GM23338 (cell line): Measurements from ENCODE around the gene ZNF697. TPM values are rescaled to one million over a fixed set of nuclear protein-coding genes. Genes with fewer than 3 reads are reported as not detected.
"Not testable (repeated sequence)": the region's sequence is repeated elsewhere in the genome, so short reads cannot be mapped to it uniquely, and the experiment has no call there.

ENCODE experiments used
- ATAC-seq: fragments of 200-7000 bp; cut with Tn5 transposase; 3 replicates; pipeline ENCODE4 v1.9.1; 2020
- DNase-seq: peaks from one replicate; pipeline ENCODE4 v3.0.0-alpha.2; 2015; ENCODE audit warnings: low spot score
- H2AFZ ChIP-seq: fragments of 200-600 bp; sonication (generic); 2 replicates; pipeline ENCODE4 v1.8.0; 2016; ENCODE audit warnings: antibody characterized with exemption, mild to moderate bottlenecking, moderate library complexity
- H3F3A ChIP-seq: fragments of 200-600 bp; sonication (generic); replicated peaks from 2 replicates; pipeline ENCODE4 v1.8.0; 2017; ENCODE audit warnings: antibody characterized with exemption, mixed run types, low read depth
- H3K27ac ChIP-seq: fragments of 200-600 bp; sonication (generic); 2 replicates; pipeline ENCODE4 v1.6.1; 2016; ENCODE audit warnings: low read depth
- H3K27me3 ChIP-seq: fragments of 200-600 bp; sonication (generic); 2 replicates; pipeline ENCODE4 v1.8.0; 2016; ENCODE audit warnings: mild to moderate bottlenecking, mixed run types, moderate library complexity; ENCODE audit not compliant: insufficient read depth
- H3K36me3 ChIP-seq: fragments of 200-600 bp; sonication (generic); 2 replicates; pipeline ENCODE4 v1.8.0; 2016; ENCODE audit warnings: mild to moderate bottlenecking; ENCODE audit not compliant: insufficient read depth
- H3K4me1 ChIP-seq: fragments of 200-600 bp; sonication (generic); 2 replicates; pipeline ENCODE4 v1.8.0; 2016; ENCODE audit warnings: mild to moderate bottlenecking, moderate library complexity; ENCODE audit not compliant: insufficient read depth
- H3K4me2 ChIP-seq: fragments of 200-600 bp; sonication (generic); 2 replicates; pipeline ENCODE4 v1.7.1; 2017; ENCODE audit warnings: mixed run types
- H3K4me3 ChIP-seq: fragments of 200-600 bp; sonication (generic); 2 replicates; pipeline ENCODE4 v1.6.1; 2016; ENCODE audit warnings: mixed run types
- H3K79me2 ChIP-seq: fragments of 200-600 bp; sonication (generic); replicated peaks from 2 replicates; pipeline ENCODE4 v1.8.0; 2017; ENCODE audit warnings: mild to moderate bottlenecking; ENCODE audit not compliant: insufficient read depth
- H3K9me2 ChIP-seq: fragments of 200-600 bp; sonication (generic); 2 replicates; pipeline ENCODE4 v1.8.0; 2017; ENCODE audit not compliant: insufficient read depth
- H4K20me1 ChIP-seq: fragments of 200-600 bp; sonication (generic); replicated peaks from 2 replicates; pipeline ENCODE4 v1.8.0; 2017; ENCODE audit warnings: mild to moderate bottlenecking; ENCODE audit not compliant: insufficient read depth
- H3K27ac Mint-ChIP-seq: 2 replicates; pipeline ENCODE4 v1.8.0; 2020; ENCODE audit warnings: inconsistent platforms, mild to moderate bottlenecking, moderate library complexity, mixed read lengths
- H3K27me3 Mint-ChIP-seq: 3 replicates; pipeline ENCODE4 v1.8.0; 2022; ENCODE audit warnings: low read depth, mild to moderate bottlenecking, moderate library complexity, mixed read lengths, inconsistent platforms; ENCODE audit not compliant: insufficient read depth, poor library complexity
- H3K36me3 Mint-ChIP-seq: 3 replicates; pipeline ENCODE4 v1.8.0; 2021; ENCODE audit warnings: low read depth, mild to moderate bottlenecking, inconsistent platforms, moderate library complexity, mixed read lengths
- H3K4me1 Mint-ChIP-seq: 3 replicates; pipeline ENCODE4 v1.8.0; 2020; ENCODE audit warnings: mild to moderate bottlenecking, inconsistent platforms, mixed read lengths
- H3K4me3 Mint-ChIP-seq: 3 replicates; pipeline ENCODE4 v1.8.0; 2021; ENCODE audit warnings: moderate library complexity, mild to moderate bottlenecking, inconsistent platforms, mixed read lengths
- H3K9me3 Mint-ChIP-seq: 3 replicates; pipeline ENCODE4 v1.8.0; 2020; ENCODE audit warnings: moderate library complexity, mild to moderate bottlenecking, inconsistent platforms, mixed read lengths
- EZH2 ChIP-seq: fragments of 200-600 bp; sonication (generic); IDR thresholded peaks from one replicate; pipeline ENCODE4 v1.8.0; 2017; ENCODE audit warnings: antibody characterized with exemption, mild to moderate bottlenecking, low read depth; ENCODE audit not compliant: unreplicated experiment
- JUNB ChIP-seq: IDR thresholded peaks from one replicate; pipeline ENCODE4 v1.6.1; 2016; ENCODE audit warnings: antibody characterized with exemption; ENCODE audit not compliant: unreplicated experiment
- POLR2AphosphoS5 ChIP-seq: IDR thresholded peaks from 2 replicates; pipeline ENCODE4 v1.6.1; 2016; ENCODE audit warnings: antibody characterized with exemption, low read depth
- STAT1 ChIP-seq: IDR thresholded peaks from one replicate; pipeline ENCODE4 v1.6.1; 2016; ENCODE audit warnings: antibody characterized with exemption; ENCODE audit not compliant: unreplicated experiment
- ZNF331 ChIP-seq: fragments of 250-450 bp; sonication (Bioruptor Pico); IDR thresholded peaks from 2 replicates; pipeline ENCODE4 v1.5.0; 2020; ENCODE audit warnings: low read depth, mild to moderate bottlenecking, moderate library complexity
- polyA plus RNA-seq: library from polyadenylated mRNA; unstranded; fragments of >200 nt; fragmentation: Nextera tagmentation; extraction: Ambion mirVana; gene quantifications from 2 replicates; pipeline ENCODE4 v1.2.1, GENCODE V29; 2016
- total RNA-seq: library from RNA; depleted of rRNA; stranded (reverse); fragments of >200 nt; shearing (Covaris generic); gene quantifications from 2 replicates; pipeline ENCODE4 v1.2.3, GENCODE V29; 2014
- TF ChIP-seq, protein P1 (sequence below), 2 experiments: fragments of 200-600 bp in 1 of 2; sonication (generic) in 1 of 2; conservative IDR thresholded peaks; 2 replicates each; pipeline versions ENCODE4 v1.5.1 to v1.6.1; 2016 to 2017; ENCODE audit warnings: antibody characterized with exemption in 2 of 2, low read depth in 2 of 2, mild to moderate bottlenecking in 2 of 2, moderate library complexity in 1 of 2
- TF ChIP-seq, protein P2 (sequence below): IDR thresholded peaks from 2 replicates; pipeline ENCODE4 v1.6.1; 2016; ENCODE audit warnings: antibody characterized with exemption
- TF ChIP-seq, protein P3 (sequence below): fragments of 250-450 bp; sonication (Bioruptor Pico); IDR thresholded peaks from 2 replicates; pipeline ENCODE4 v1.5.0; 2020; ENCODE audit warnings: mild to moderate bottlenecking, moderate library complexity

Gene ZNF697
- total and polyA plus RNA-seq, 2 experiments from 2014 or later: 5.4 to 32.0 TPM

DNA sequence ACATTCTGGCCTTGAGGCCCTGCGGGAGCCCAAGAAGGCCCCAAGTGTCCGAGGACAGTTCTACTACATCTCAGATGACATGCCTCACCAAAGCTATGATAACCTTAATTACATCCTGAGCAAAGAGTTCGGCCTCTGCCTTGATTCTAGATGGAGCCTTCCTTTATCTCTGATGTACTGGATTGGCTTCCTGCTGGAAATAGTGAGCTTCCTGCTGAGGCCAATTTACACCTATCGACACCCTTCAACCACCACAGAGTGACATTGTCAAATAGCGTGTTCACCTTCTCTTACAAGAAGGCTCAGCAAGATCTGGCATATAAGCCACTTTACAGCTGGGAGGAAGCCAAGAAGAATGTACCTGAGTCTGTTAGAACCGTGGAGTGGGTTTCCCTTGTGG, 39.2 kb downstream of the ZNF697 start:
- DNase-seq, H3K27me3 ChIP-seq, H4K20me1 ChIP-seq, H3F3A ChIP-seq, H3K27ac ChIP-seq, H3K9me2 ChIP-seq, ATAC-seq, H3K4me3 ChIP-seq, H3K4me3 Mint-ChIP-seq, H3K4me2 ChIP-seq, H3K27me3 Mint-ChIP-seq, H2AFZ ChIP-seq, H3K27ac Mint-ChIP-seq, H3K9me3 Mint-ChIP-seq, H3K79me2 ChIP-seq, H3K36me3 ChIP-seq, H3K4me1 ChIP-seq, H3K36me3 Mint-ChIP-seq: not testable (repeated sequence)
- H3K4me1 Mint-ChIP-seq: peaks cover 11% of the 10 kb centered on the region

DNA sequence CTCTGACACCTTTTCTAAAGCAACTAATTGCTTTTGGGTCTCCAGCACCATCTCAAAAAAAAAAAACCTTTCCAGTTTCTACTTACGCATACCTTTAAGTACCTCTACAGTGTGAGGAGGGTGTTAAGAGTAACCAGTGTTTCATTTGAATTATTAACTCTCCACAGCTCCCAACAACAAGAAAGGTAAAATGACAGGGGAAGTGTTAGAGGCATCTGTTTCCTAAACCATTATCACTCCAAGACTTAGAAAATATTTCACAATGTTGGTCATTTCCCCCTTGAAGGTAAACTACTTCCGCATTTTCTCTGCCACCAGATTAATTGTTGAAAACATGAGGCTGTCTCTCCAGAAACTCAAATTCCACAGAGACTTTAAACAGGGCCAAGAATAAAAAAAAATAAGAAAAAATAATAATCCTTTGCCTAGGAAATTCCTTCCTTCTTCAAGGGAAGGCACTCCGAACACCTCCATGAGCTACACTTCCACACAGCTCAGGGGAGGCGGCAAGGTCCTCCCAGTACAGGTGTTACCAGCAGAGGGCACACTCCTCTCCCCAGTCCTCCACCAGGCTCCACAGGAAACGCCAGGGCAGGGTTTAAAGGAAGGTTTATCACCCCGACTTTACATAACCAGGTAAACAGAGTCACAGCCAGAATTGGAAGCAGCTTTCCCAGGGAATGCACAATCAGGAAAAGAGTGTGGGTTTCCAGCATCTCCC, 40.8 kb downstream of the ZNF697 start:
- not testable (repeated sequence) for H3K9me3 Mint-ChIP-seq, H3K27ac Mint-ChIP-seq, H3K27ac ChIP-seq, H3K4me2 ChIP-seq, DNase-seq, H3K36me3 ChIP-seq, H3K4me1 ChIP-seq, H4K20me1 ChIP-seq, H3K4me3 Mint-ChIP-seq, H3K9me2 ChIP-seq, H3K4me3 ChIP-seq, H3K36me3 Mint-ChIP-seq, H3K27me3 ChIP-seq, H3K79me2 ChIP-seq, H3F3A ChIP-seq, H2AFZ ChIP-seq, H3K27me3 Mint-ChIP-seq
- H3K4me1 Mint-ChIP-seq: peaks cover 11% of the 10 kb centered on the region
- ATAC-seq: peak; percentile 76
- TF ChIP-seq, protein P1, sequence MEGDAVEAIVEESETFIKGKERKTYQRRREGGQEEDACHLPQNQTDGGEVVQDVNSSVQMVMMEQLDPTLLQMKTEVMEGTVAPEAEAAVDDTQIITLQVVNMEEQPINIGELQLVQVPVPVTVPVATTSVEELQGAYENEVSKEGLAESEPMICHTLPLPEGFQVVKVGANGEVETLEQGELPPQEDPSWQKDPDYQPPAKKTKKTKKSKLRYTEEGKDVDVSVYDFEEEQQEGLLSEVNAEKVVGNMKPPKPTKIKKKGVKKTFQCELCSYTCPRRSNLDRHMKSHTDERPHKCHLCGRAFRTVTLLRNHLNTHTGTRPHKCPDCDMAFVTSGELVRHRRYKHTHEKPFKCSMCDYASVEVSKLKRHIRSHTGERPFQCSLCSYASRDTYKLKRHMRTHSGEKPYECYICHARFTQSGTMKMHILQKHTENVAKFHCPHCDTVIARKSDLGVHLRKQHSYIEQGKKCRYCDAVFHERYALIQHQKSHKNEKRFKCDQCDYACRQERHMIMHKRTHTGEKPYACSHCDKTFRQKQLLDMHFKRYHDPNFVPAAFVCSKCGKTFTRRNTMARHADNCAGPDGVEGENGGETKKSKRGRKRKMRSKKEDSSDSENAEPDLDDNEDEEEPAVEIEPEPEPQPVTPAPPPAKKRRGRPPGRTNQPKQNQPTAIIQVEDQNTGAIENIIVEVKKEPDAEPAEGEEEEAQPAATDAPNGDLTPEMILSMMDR (conservative IDR thresholded peaks at IDR 0.05; ENCODE audit: low read depth in 2 of 2): peak; percentile 33 to 64

DNA sequence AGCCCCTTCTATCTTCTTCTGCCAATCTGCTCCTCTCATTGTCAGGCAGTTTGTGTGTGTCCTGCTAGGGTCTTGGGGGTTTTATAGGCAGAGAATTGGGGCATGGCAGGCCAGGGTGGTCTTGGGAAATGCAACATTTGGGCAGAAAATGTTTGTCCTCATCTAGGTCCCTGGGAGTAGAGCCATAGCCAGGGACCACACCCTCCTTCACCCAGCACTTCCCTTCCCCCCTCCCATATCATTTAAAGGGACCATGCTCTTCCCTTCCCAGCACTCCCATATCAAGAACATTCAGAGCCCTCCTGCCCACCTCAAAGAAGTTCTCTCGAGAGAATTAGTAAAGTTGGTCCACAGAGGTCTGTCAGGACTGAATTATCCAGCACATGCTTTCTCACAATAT, 41.7 kb downstream of the ZNF697 start:
- H2AFZ ChIP-seq: no peak overlapping the region
- TF ChIP-seq POLR2AphosphoS5: no peak
- TF ChIP-seq EZH2: no peak
- no peak for TF ChIP-seq STAT1
- TF ChIP-seq, protein P2, sequence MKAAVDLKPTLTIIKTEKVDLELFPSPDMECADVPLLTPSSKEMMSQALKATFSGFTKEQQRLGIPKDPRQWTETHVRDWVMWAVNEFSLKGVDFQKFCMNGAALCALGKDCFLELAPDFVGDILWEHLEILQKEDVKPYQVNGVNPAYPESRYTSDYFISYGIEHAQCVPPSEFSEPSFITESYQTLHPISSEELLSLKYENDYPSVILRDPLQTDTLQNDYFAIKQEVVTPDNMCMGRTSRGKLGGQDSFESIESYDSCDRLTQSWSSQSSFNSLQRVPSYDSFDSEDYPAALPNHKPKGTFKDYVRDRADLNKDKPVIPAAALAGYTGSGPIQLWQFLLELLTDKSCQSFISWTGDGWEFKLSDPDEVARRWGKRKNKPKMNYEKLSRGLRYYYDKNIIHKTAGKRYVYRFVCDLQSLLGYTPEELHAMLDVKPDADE: no peak
- TF ChIP-seq, protein P3, sequence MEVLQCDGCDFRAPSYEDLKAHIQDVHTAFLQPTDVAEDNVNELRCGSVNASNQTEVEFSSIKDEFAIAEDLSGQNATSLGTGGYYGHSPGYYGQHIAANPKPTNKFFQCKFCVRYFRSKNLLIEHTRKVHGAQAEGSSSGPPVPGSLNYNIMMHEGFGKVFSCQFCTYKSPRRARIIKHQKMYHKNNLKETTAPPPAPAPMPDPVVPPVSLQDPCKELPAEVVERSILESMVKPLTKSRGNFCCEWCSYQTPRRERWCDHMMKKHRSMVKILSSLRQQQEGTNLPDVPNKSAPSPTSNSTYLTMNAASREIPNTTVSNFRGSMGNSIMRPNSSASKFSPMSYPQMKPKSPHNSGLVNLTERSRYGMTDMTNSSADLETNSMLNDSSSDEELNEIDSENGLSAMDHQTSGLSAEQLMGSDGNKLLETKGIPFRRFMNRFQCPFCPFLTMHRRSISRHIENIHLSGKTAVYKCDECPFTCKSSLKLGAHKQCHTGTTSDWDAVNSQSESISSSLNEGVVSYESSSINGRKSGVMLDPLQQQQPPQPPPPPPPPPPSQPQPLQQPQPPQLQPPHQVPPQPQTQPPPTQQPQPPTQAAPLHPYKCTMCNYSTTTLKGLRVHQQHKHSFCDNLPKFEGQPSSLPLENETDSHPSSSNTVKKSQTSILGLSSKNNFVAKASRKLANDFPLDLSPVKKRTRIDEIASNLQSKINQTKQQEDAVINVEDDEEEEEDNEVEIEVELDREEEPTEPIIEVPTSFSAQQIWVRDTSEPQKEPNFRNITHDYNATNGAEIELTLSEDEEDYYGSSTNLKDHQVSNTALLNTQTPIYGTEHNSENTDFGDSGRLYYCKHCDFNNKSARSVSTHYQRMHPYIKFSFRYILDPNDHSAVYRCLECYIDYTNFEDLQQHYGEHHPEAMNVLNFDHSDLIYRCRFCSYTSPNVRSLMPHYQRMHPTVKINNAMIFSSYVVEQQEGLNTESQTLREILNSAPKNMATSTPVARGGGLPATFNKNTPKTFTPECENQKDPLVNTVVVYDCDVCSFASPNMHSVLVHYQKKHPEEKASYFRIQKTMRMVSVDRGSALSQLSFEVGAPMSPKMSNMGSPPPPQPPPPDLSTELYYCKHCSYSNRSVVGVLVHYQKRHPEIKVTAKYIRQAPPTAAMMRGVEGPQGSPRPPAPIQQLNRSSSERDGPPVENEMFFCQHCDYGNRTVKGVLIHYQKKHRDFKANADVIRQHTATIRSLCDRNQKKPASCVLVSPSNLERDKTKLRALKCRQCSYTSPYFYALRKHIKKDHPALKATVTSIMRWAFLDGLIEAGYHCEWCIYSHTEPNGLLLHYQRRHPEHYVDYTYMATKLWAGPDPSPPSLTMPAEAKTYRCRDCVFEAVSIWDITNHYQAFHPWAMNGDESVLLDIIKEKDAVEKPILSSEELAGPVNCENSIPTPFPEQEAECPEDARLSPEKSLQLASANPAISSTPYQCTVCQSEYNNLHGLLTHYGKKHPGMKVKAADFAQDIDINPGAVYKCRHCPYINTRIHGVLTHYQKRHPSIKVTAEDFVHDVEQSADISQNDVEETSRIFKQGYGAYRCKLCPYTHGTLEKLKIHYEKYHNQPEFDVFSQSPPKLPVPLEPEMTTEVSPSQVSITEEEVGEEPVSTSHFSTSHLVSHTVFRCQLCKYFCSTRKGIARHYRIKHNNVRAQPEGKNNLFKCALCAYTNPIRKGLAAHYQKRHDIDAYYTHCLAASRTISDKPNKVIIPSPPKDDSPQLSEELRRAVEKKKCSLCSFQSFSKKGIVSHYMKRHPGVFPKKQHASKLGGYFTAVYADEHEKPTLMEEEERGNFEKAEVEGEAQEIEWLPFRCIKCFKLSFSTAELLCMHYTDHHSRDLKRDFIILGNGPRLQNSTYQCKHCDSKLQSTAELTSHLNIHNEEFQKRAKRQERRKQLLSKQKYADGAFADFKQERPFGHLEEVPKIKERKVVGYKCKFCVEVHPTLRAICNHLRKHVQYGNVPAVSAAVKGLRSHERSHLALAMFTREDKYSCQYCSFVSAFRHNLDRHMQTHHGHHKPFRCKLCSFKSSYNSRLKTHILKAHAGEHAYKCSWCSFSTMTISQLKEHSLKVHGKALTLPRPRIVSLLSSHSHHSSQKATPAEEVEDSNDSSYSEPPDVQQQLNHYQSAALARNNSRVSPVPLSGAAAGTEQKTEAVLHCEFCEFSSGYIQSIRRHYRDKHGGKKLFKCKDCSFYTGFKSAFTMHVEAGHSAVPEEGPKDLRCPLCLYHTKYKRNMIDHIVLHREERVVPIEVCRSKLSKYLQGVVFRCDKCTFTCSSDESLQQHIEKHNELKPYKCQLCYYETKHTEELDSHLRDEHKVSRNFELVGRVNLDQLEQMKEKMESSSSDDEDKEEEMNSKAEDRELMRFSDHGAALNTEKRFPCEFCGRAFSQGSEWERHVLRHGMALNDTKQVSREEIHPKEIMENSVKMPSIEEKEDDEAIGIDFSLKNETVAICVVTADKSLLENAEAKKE (CRISPR knock-in tag): no peak
- no peak for TF ChIP-seq ZNF331 (CRISPR knock-in tag)
- no peak for TF ChIP-seq JUNB

More for the DNA sequence above, 41.7 kb downstream of the ZNF697 start:
- no peaks in the 10 kb centered on the region for H3K9me2 ChIP-seq
- H3K4me1 ChIP-seq: 0 out of 2 replicates have a peak, but pooled peaks cover 5% of the 10 kb centered on the region
- DNase-seq: no peak
- H3K4me3 ChIP-seq: no peak overlapping the region
- no peaks in the 10 kb centered on the region for H4K20me1 ChIP-seq
- H3K4me1 Mint-ChIP-seq: peaks cover 3% of the 10 kb centered on the region; the same call in 2 of the 3 replicates
- peaks cover 5% of the 10 kb centered on the region for H3K27me3 Mint-ChIP-seq
- no peaks in the 10 kb centered on the region for H3K36me3 Mint-ChIP-seq
- H3K4me3 Mint-ChIP-seq: no peak overlapping the region
- no peaks in the 10 kb centered on the region for H3K79me2 ChIP-seq
- H3K27ac ChIP-seq: no peak overlapping the region
- no peak overlapping the region for H3K4me2 ChIP-seq
- H3K9me3 Mint-ChIP-seq: no peaks in the 10 kb centered on the region
- no peak overlapping the region for H3K27ac Mint-ChIP-seq
- no peak for ATAC-seq
- no peaks in the 10 kb centered on the region for H3K36me3 ChIP-seq
- no peaks in the 10 kb centered on the region for H3F3A ChIP-seq
- H3K27me3 ChIP-seq: 0 out of 2 replicates have a peak, but pooled peaks cover 4% of the 10 kb centered on the region
